HEK293T (cell line): ENCODE data around the gene SCO1.

Experiments used
- ARNT ChIP-seq: fragments of 450-650 bp; IDR thresholded peaks from 2 replicates; pipeline ENCODE4 v1.6.1; 2017; ENCODE audit warnings: mild to moderate bottlenecking
- FOXA1 ChIP-seq: fragments of 450-650 bp; IDR thresholded peaks from 2 replicates; pipeline ENCODE4 v1.6.1; 2016; ENCODE audit warnings: mild to moderate bottlenecking
- L3MBTL2 ChIP-seq: fragments of 450-650 bp; conservative IDR thresholded peaks from 2 replicates; pipeline ENCODE4 v1.6.1; 2016; ENCODE audit warnings: mild to moderate bottlenecking
- NFRKB ChIP-seq: fragments of 450-650 bp; IDR thresholded peaks from 2 replicates; pipeline ENCODE4 v1.6.1; 2016; ENCODE audit warnings: mild to moderate bottlenecking, moderate library complexity
- PKNOX1 ChIP-seq: fragments of 450-650 bp; IDR thresholded peaks from 2 replicates; pipeline ENCODE4 v1.6.1; 2016

- TF ChIP-seq L3MBTL2, result no peak
- TF ChIP-seq FOXA1, result no peak
- TF ChIP-seq ARNT, result no peak
- TF ChIP-seq PKNOX1, result no peak
- no peak for TF ChIP-seq NFRKB
These were observed 40.4 kb upstream of the SCO1 start for GRCh38 chr17:10737736-10738135.
